Activated effector memory CD4-positive, alpha-beta T cell treated with anti-CD3 and anti-CD28 coated beads, Interleukin-2, amount 50 U/mL, for 16 hours (primary cell): ENCODE measurements around the gene MCM5.
"Not testable (repeated sequence)": the region's sequence is repeated elsewhere in the genome, so short reads cannot be mapped to it uniquely, and the experiment has no call there.

Experiments used
- DNase-seq: peaks from one replicate; pipeline ENCODE4 v3.0.0-alpha.2; 2020

The MCM5 gene

GRCh38 chr22:35434061-35434710 lies 34.2 kb downstream of the MCM5 start:
- no peak for DNase-seq

GRCh38 chr22:35435201-35435740 lies 35.3 kb downstream of the MCM5 start:
- no peak for DNase-seq

GRCh38 chr22:35436421-35436820 lies 36.5 kb downstream of the MCM5 start:
- no peak for DNase-seq

GRCh38 chr22:35437049-35437448 lies 37.1 kb downstream of the MCM5 start:
- DNase-seq, result no peak

- DNase-seq, result not testable (repeated sequence)
Measured at GRCh38 chr22:35438673-35439364, 38.9 kb downstream of the MCM5 start.

- DNase-seq, result no peak
Measured at GRCh38 chr22:35439365-35439717, 39.4 kb downstream of the MCM5 start.

GRCh38 chr22:35440129-35440528 lies 40.2 kb downstream of the MCM5 start:
- no peak for DNase-seq

GRCh38 chr22:35441489-35442100 lies 41.7 kb downstream of the MCM5 start:
- no peak for DNase-seq

- DNase-seq, result no peak
Measured at GRCh38 chr22:35442471-35442870, 42.5 kb downstream of the MCM5 start.

- DNase-seq, result no peak
Measured at GRCh38 chr22:35443338-35443737, 43.4 kb downstream of the MCM5 start.

GRCh38 chr22:35443790-35444684 lies 44.1 kb downstream of the MCM5 start:
- no peak for DNase-seq

- DNase-seq, result no peak
Measured at GRCh38 chr22:35444685-35445399, 44.9 kb downstream of the MCM5 start.

- DNase-seq, result no peak
Measured at GRCh38 chr22:35445933-35446332, 46.0 kb downstream of the MCM5 start.

GRCh38 chr22:35446365-35446764 lies 46.4 kb downstream of the MCM5 start:
- no peak for DNase-seq

GRCh38 chr22:35448523-35448922 lies 48.6 kb downstream of the MCM5 start:
- DNase-seq, result no peak

- DNase-seq, result no peak
Measured at GRCh38 chr22:35449829-35450689, 50.1 kb downstream of the MCM5 start.

GRCh38 chr22:35450824-35451569 lies 51.1 kb downstream of the MCM5 start:
- no peak for DNase-seq

- no peak for DNase-seq
Measured at GRCh38 chr22:35451592-35451991, 51.7 kb downstream of the MCM5 start.

GRCh38 chr22:35452351-35452781 lies 52.4 kb downstream of the MCM5 start:
- DNase-seq, result no peak
